SK-N-SH (cell line): Measurements from ENCODE around the gene OPN1MW3.
"Not testable (repeated sequence)": the region's sequence is repeated elsewhere in the genome, so short reads cannot be mapped to it uniquely, and the experiment has no call there.

Experiments
- CHD2 ChIP-seq: fragments of 150-350 bp; IDR thresholded peaks from 2 replicates; pipeline ENCODE4 v1.6.1; 2018; ENCODE audit warnings: low read length; ENCODE audit not compliant: partially characterized antibody
- CTCF ChIP-seq: fragments of 200-600 bp; sonication (generic); IDR thresholded peaks from 2 replicates; pipeline ENCODE4 v1.6.1; 2017; ENCODE audit warnings: antibody characterized with exemption, mild to moderate bottlenecking, moderate library complexity
- GABPA ChIP-seq: IDR thresholded peaks from 2 replicates; pipeline ENCODE4 v1.4.0; 2012; ENCODE audit warnings: low read depth, mild to moderate bottlenecking
- GATA2 ChIP-seq: sonication (generic); formaldehyde crosslinking; IDR thresholded peaks from 2 replicates; pipeline ENCODE4 v1.5.0; 2020; ENCODE audit warnings: mild to moderate bottlenecking, missing genetic modification reagents
- JUND ChIP-seq: IDR thresholded peaks from 2 replicates; pipeline ENCODE4 v1.4.0; 2012
- NFIC ChIP-seq: IDR thresholded peaks from 2 replicates; pipeline ENCODE4 v1.4.0; 2012; ENCODE audit warnings: borderline replicate concordance
- SIN3A ChIP-seq: IDR thresholded peaks from 2 replicates; pipeline ENCODE4 v1.6.1; 2012; ENCODE audit warnings: low read depth, mild to moderate bottlenecking, low read length, moderate library complexity, borderline replicate concordance
- TF ChIP-seq, protein P1 (sequence below): fragments of 150-350 bp; IDR thresholded peaks from 2 replicates; pipeline ENCODE4 v1.6.1; 2016; ENCODE audit warnings: mild to moderate bottlenecking, low read depth, low read length

- not testable (repeated sequence) for TF ChIP-seq CTCF, JUND, SIN3A, CHD2, GABPA, GATA2, NFIC
- TF ChIP-seq, protein P1, sequence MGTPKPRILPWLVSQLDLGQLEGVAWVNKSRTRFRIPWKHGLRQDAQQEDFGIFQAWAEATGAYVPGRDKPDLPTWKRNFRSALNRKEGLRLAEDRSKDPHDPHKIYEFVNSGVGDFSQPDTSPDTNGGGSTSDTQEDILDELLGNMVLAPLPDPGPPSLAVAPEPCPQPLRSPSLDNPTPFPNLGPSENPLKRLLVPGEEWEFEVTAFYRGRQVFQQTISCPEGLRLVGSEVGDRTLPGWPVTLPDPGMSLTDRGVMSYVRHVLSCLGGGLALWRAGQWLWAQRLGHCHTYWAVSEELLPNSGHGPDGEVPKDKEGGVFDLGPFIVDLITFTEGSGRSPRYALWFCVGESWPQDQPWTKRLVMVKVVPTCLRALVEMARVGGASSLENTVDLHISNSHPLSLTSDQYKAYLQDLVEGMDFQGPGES = not testable (repeated sequence)
Measured at GRCh38 chrX:154284489-154285338, 27.3 kb downstream of the OPN1MW3 start.
